ENCODE measurements around the gene CLIC5.

Gene CLIC5

DNA sequence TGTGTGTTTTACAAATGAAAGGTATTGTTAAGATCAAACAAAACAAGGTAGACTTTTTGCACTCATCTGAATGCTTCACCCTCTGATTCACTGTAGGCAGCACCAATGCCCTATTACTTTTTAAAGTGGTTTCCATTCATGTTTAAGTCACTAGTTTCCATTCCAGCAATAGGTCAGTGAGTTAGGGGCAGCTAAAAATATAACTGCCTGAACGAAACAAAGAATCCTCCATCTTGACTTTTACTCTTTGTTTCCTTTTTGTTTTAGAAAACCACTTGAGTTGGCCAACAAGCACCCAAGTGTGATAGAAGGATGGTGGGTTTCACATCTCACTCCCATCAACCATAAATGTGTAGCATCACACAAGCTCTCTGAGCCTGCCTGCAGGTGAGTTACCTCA lies 25.5 kb downstream of the CLIC5 start:
- Histone ChIP-seq H3K9me2 (ENCODE audit: low read depth, low read length) (no peaks in the 10 kb centered on the region), H3K4me2 (ENCODE audit: low read length) (no peak overlapping the region), H3K4me3 (ENCODE audit: low read depth, low read length, poor library complexity, severe bottlenecking) (no peak overlapping the region), H4K20me1 (ENCODE audit: insufficient read depth, low read length) (no peaks in the 10 kb centered on the region), H3K27ac (ENCODE audit: low read depth, low read length, poor library complexity, severe bottlenecking) (no peak overlapping the region), H2AFZ (ENCODE audit: low read length) (no peak overlapping the region), H3K27me3 (ENCODE audit: insufficient read depth, low read length) (no peaks in the 10 kb centered on the region), H3F3A (ENCODE audit: insufficient read depth, low read length) (no peaks in the 10 kb centered on the region), H3K4me1 (ENCODE audit: insufficient read depth, low read length, severe bottlenecking) (no peaks in the 10 kb centered on the region), H3K36me3 (ENCODE audit: insufficient read depth, low read length) (no peaks in the 10 kb centered on the region), H3K9me3 (ENCODE audit: low read length) (no peaks in the 10 kb centered on the region), H3K9ac (ENCODE audit: low read length) (no peak overlapping the region), H3K79me2 (ENCODE audit: insufficient read depth, low read length) (no peaks in the 10 kb centered on the region)
- TF ChIP-seq, protein P1, sequence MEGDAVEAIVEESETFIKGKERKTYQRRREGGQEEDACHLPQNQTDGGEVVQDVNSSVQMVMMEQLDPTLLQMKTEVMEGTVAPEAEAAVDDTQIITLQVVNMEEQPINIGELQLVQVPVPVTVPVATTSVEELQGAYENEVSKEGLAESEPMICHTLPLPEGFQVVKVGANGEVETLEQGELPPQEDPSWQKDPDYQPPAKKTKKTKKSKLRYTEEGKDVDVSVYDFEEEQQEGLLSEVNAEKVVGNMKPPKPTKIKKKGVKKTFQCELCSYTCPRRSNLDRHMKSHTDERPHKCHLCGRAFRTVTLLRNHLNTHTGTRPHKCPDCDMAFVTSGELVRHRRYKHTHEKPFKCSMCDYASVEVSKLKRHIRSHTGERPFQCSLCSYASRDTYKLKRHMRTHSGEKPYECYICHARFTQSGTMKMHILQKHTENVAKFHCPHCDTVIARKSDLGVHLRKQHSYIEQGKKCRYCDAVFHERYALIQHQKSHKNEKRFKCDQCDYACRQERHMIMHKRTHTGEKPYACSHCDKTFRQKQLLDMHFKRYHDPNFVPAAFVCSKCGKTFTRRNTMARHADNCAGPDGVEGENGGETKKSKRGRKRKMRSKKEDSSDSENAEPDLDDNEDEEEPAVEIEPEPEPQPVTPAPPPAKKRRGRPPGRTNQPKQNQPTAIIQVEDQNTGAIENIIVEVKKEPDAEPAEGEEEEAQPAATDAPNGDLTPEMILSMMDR (IDR thresholded peaks at IDR 0.05; ENCODE audit: low read length) = no peak
- TF ChIP-seq EZH2 (IDR thresholded peaks at IDR 0.05; ENCODE audit: borderline replicate concordance, low read length) = no peak

DNA sequence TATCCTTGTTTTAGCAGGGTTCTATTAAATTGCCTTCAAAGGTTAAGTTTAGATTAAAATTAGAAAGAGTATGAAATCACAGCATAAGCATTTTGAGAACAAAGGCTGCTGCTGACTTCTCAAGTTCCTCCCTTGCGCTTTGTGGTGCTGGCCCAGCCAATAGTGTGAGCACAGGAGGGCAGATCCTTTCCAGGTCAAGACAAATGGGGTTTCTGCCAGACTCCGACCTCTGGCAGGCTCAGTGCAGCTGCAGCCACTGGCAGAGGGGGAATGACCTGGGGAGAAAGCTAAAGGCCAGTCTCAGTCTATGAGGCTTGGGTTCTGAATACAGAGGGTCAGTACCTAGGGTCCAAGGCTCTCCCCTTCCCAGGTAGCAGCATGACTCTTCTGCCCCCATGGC lies 27.0 kb downstream of the CLIC5 start:
- H4K20me1 ChIP-seq (ENCODE audit: insufficient read depth, low read length) = no peaks in the 10 kb centered on the region
- H2AFZ ChIP-seq (ENCODE audit: low read length) = no peak overlapping the region
- H3K79me2 ChIP-seq (ENCODE audit: insufficient read depth, low read length) = no peaks in the 10 kb centered on the region
- no peak overlapping the region for H3K4me3 ChIP-seq (ENCODE audit: low read depth, low read length, poor library complexity, severe bottlenecking)
- H3F3A ChIP-seq (ENCODE audit: insufficient read depth, low read length) = no peaks in the 10 kb centered on the region
- no peak overlapping the region for H3K27ac ChIP-seq (ENCODE audit: low read depth, low read length, poor library complexity, severe bottlenecking)
- TF ChIP-seq, protein P1 (IDR thresholded peaks at IDR 0.05; ENCODE audit: low read length) = no peak
- TF ChIP-seq EZH2 (IDR thresholded peaks at IDR 0.05; ENCODE audit: borderline replicate concordance, low read length) = no peak
- H3K9me3 ChIP-seq (ENCODE audit: low read length) = no peaks in the 10 kb centered on the region
- H3K36me3 ChIP-seq (ENCODE audit: insufficient read depth, low read length) = no peaks in the 10 kb centered on the region
- H3K4me1 ChIP-seq (ENCODE audit: insufficient read depth, low read length, severe bottlenecking) = no peaks in the 10 kb centered on the region
- H3K27me3 ChIP-seq (ENCODE audit: insufficient read depth, low read length) = no peaks in the 10 kb centered on the region
- H3K9ac ChIP-seq (ENCODE audit: low read length) = no peak overlapping the region
- H3K9me2 ChIP-seq (ENCODE audit: low read depth, low read length) = no peaks in the 10 kb centered on the region
- no peak overlapping the region for H3K4me2 ChIP-seq (ENCODE audit: low read length)

DNA sequence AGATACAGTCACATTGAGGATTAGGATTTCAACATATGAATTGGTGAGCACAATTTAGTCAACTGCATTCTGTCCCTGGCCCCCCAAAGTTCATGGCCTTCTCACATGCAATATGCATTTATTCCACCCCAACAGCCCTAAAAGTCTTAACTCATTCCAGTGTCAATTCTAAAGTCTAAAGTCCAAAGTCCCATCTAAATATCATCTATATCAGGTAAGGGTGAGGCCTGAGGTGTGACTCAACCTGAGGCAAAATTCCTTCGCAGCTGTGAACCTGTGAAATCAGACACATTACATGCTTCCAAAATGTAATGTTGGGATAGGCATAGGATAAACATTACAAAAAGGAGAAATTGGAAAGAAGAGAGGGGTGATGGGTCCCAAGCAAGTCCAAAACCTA lies 27.8 kb downstream of the CLIC5 start:
- Histone ChIP-seq H3K4me3 (ENCODE audit: low read depth, low read length, poor library complexity, severe bottlenecking) (no peak overlapping the region), H3K9me3 (ENCODE audit: low read length) (no peaks in the 10 kb centered on the region), H3F3A (ENCODE audit: insufficient read depth, low read length) (no peaks in the 10 kb centered on the region), H2AFZ (ENCODE audit: low read length) (no peak overlapping the region), H4K20me1 (ENCODE audit: insufficient read depth, low read length) (no peaks in the 10 kb centered on the region), H3K9me2 (ENCODE audit: low read depth, low read length) (no peaks in the 10 kb centered on the region), H3K36me3 (ENCODE audit: insufficient read depth, low read length) (no peaks in the 10 kb centered on the region), H3K4me2 (ENCODE audit: low read length) (no peak overlapping the region), H3K9ac (ENCODE audit: low read length) (no peak overlapping the region), H3K27me3 (ENCODE audit: insufficient read depth, low read length) (no peaks in the 10 kb centered on the region), H3K79me2 (ENCODE audit: insufficient read depth, low read length) (no peaks in the 10 kb centered on the region), H3K27ac (ENCODE audit: low read depth, low read length, poor library complexity, severe bottlenecking) (no peak overlapping the region), H3K4me1 (ENCODE audit: insufficient read depth, low read length, severe bottlenecking) (no peaks in the 10 kb centered on the region)
- TF ChIP-seq, protein P1 (IDR thresholded peaks at IDR 0.05; ENCODE audit: low read length) = no peak
- TF ChIP-seq EZH2 (IDR thresholded peaks at IDR 0.05; ENCODE audit: borderline replicate concordance, low read length) = no peak
